Transverse colon (tissue), 4 donors: ENCODE measurements around the gene PANX2.

ENCODE experiments used
- CTCF ChIP-seq, 5 experiments: fragments of 200-600 bp in 3 of 5; fragments of 450-650 bp in 2 of 5; sonication (generic) in 3 of 5; IDR thresholded peaks; 1 replicate in 2 of 5; 2 replicates in 3 of 5; pipeline ENCODE4 v1.5.1; 2016 to 2017; ENCODE audit warnings: antibody characterized with exemption in 5 of 5, inconsistent platforms in 3 of 5, mild to moderate bottlenecking in 2 of 5, moderate library complexity in 1 of 5
- EP300 ChIP-seq: sonication (generic); formaldehyde crosslinking; IDR thresholded peaks from one replicate; pipeline ENCODE4 v1.6.1; 2017; ENCODE audit warnings: antibody characterized with exemption, low read depth
- POLR2A ChIP-seq: fragments of 450-650 bp; IDR thresholded peaks from one replicate; pipeline ENCODE4 v1.6.1; 2016; ENCODE audit warnings: antibody characterized with exemption, mild to moderate bottlenecking, moderate library complexity
- POLR2AphosphoS5 ChIP-seq, 3 donors: sonication (generic); formaldehyde crosslinking; IDR thresholded peaks; one replicate each; pipeline ENCODE4 v1.6.1; 2016; ENCODE audit warnings: antibody characterized with exemption in 3 of 3

- TF ChIP-seq CTCF (IDR thresholded peaks at IDR 0.05) (no peak), EP300 (no peak), POLR2A (no peak), POLR2AphosphoS5 (IDR thresholded peaks at IDR 0.05) (no peak)
Measured at GRCh38 chr22:50141891-50142363, 28.6 kb upstream of the PANX2 start.
